Activated CD8-positive, alpha-beta memory T cell treated with anti-CD3 and anti-CD28 coated beads, Interleukin-2, amount 50 U/mL, for 4 hours (primary cell): ENCODE data around the gene GAPDHS.

Experiments used
- DNase-seq: peaks from one replicate; pipeline ENCODE4 v3.0.0-alpha.2; 2020

Gene GAPDHS

DNA sequence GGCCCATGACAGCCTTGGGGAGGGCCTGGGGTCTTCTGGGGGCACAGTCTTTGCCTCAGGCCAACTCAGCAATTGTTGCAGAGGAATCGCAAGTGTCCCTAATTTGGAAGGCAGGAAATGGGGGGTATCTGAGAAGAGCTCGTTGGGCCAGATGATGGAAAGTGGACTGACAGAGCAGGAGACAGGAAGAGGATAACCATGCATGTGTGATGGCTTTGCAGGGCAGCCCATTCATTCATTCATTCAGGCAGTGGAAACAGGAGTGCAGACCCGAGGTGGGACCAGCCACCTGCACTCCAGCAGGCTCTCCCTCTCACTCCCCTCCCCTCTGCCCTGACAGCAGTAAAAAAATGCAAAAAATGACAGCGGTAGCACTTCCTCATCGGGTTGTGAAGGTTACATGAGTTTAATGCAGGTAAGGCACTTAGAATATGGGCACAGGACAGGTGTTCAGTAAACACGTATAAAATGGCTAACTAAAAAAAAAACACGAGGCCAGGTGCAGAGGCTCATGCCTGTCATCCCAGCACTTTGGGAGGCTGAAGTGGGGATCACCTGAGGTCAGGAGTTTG, 7.2 kb downstream of the GAPDHS start:
- no peak for DNase-seq

GRCh38 chr19:35542209-35542608, 9.0 kb downstream of the GAPDHS start:
- DNase-seq: no peak

DNA sequence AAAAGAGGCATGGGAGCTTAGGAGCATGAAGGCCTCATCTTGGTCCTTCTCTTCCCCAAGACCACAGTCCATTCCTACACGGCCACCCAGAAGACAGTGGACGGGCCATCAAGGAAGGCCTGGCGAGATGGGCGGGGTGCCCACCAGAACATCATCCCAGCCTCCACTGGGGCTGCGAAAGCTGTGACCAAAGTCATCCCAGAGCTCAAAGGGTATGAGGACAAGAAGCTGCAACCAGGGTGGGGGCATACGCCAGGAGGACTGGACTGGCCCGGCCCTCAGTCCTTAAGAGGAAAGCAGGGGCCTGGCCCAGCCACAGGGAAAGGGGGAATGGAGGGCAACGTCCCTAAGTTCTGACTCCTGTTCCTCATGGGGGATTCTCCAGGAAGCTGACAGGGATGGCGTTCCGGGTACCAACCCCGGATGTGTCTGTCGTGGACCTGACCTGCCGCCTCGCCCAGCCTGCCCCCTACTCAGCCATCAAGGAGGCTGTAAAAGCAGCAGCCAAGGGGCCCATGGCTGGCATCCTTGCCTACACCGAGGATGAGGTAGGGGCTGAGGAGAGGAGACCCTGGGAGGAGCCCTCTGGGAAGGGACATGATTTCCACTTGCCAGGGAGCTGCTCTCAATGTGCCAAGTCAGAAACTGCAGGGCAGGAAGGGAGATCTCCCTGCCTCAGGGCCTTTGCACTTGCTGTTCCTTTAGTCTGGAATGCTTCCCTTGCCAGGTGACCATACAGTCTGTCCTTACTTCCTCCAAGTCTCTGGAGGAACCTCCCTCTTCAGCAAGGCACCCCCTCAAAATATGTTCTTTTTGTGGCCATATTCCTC, 10.2 kb downstream of the GAPDHS start:
- DNase-seq: no peak

GRCh38 chr19:35544110-35544802, 11.0 kb downstream of the GAPDHS start:
- DNase-seq: no peak

GRCh38 chr19:35545001-35545854, 12.0 kb downstream of the GAPDHS start, which contains the start of gene TMEM147:
Gene TMEM147, plus strand, starts transcription at chr19:35545626. Its CDS starts 114 bp downstream, at chr19:35545740.
- peak; percentile 86 for DNase-seq

GRCh38 chr19:35545855-35546381, 12.7 kb downstream of the GAPDHS start:
- DNase-seq: peak; percentile 67

DNA sequence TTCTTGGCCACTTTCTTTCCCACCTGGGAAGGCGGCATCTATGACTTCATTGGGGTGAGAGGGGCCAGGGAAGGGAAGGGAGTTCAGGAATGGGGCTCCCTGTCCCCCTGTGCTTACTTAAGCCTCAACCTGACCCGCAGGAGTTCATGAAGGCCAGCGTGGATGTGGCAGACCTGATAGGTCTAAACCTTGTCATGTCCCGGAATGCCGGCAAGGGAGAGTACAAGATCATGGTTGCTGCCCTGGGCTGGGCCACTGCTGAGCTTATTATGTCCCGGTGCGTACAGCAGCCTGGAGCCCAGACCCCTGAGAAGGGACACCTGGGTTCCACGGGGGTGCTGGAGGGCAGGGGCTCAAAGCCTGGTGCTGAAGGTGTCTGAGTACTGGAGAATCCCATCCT, 13.3 kb downstream of the GAPDHS start:
- DNase-seq: no peak

DNA sequence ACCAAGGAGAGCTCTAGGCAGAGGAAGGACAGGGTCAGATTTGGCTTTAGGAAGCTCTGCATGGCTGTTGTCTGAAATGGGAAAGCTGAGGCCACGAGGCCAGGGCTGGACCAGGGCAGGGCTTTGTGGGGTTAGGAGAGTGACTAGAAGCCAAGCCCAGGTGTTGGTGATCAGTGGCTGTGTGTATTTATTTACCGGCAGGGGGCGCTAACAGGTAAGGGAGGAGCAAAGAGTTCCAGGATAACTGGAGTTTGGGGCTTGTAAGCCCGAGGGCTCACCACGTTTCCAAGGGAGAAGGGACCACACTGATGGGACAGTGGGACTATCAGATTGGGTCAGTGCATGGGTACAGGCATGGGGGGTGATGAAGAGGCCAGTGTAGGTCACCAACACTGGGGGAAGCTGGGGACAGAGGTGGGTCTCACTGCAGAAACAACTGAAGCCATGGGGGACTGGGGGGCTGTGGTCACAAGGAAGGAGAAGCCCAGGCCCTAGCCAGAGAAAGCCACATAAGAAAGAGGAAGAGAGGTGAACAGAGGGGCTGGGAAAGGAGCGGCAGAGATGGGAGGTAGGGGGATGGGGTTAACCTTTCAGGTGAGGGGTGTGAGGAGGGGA, 16.0 kb downstream of the GAPDHS start:
- DNase-seq: peak; percentile 45

DNA sequence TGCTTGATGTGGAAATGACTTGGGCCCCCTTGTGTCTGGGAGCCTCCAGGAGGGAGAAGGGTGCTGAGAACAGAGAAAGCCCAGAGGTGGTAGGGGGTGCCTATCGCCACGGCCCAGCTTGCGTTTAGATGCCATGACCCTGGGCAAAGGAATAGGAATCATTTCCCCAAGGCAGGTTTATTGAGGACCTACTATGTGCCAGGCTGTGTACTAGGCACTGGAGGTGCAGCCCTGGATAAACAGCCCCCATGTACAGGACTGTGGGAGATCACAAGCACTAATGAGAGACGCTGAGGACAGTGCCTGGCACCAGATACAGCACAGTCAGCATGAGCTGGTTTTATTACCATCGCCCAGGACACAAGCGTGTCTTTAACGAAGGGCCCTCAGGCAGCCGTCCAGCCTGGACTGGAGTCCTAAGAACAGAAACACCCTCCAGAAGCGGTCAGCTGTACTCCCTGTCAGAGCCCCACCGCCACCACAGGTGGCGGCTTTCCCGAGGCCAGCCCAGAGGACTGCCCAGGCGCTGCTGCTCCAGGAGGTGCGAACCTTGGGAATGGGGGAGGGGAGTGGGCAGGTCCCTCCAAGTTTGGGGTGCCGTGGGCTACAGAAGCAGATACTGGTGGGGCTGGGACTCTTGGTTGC, 16.7 kb downstream of the GAPDHS start:
- no peak for DNase-seq

- no peak for DNase-seq
These were observed 18.0 kb downstream of the GAPDHS start for GRCh38 chr19:35551091-35551810.

- DNase-seq: no peak
These were observed 19.5 kb downstream of the GAPDHS start for GRCh38 chr19:35552534-35553384.

- no peak for DNase-seq
These were observed 20.2 kb downstream of the GAPDHS start for GRCh38 chr19:35553385-35554000.

- no peak for DNase-seq
These were observed 20.8 kb downstream of the GAPDHS start for GRCh38 chr19:35554076-35554475.

GRCh38 chr19:35555301-35556005, 22.2 kb downstream of the GAPDHS start:
- DNase-seq: no peak

DNA sequence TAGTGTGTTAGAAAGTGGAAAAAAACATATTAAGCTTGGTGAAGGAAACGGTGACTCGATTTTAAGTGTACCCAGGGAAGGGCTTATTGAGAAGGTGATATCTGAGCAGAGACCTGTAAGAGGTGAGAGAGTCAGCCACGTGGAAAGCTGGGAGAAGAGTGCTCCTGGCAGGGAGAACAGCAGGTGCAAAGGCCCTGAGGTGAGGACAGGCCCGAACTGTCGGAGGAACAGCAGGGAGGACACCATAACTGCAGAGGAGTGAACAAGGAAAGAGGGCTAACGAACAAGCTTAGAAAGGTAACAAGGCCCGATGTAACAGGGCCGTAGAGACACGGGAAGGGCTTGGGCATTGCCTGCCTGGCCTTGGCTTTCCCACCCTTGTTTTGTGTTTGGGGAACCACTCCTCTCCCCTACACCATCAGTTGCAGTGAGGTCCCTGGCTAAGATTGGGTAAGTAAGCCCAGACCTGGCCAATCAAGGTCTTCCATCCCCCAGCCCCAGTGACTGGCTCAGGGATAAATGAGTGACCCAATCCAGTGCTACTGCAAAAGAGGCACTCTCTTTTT, 22.9 kb downstream of the GAPDHS start:
- DNase-seq: no peak

GRCh38 chr19:35556846-35557538, 23.7 kb downstream of the GAPDHS start:
- DNase-seq: peak; percentile 1

DNA sequence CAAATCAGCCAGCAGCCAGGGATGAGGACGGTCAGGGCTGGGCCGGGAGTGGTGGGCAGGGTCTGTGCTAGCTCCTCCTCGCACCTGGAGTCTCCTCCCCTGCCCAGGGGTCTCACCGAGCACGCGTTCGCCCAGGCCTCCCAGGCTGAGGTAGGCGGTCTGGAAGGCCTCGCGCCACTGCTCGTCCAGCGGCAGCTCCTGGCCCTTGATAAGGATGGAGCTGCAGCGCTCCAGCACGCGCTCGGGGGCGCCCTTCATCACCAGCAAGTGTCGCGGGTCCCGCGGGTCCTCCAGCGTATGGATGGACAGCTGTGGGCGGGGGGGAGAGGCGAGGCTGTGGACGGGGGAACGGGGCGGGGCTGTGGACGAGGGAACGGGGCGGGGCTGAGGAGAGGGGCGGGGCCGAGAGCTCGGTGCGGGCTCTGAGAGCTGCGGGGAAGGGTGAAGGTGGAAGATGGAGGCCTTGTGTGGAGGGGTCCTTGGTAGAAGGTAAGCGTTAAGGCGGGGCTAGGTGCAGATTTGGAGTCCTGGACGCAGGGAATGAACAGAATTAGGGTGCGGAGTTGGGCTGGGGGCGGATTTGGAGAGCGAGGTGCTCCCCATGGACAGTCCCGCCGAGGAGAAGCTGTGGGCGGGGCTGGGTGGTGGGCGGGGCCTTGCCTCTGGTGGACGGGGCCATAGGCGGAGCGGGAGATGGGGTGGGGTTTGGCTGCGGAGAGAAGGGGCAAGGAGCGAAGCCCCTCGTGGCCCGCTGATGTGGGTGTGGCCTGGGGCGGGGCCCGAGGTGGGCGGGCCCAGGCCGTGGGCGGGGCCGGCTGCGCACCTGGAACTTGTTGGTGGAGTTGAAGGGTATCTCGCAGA, 24.5 kb downstream of the GAPDHS start:
- peak; percentile 52 for DNase-seq
